Measurements from ENCODE around the gene PDE4C.

The PDE4C gene

GRCh38 chr19:18254546-18255503 is 28.6 kb upstream of the PDE4C start:
- DNase-seq (ENCODE audit: low read depth), result no peak

GRCh38 chr19:18253716-18254115 is 27.5 kb upstream of the PDE4C start:
- no peak for DNase-seq (ENCODE audit: low read depth)

DNA sequence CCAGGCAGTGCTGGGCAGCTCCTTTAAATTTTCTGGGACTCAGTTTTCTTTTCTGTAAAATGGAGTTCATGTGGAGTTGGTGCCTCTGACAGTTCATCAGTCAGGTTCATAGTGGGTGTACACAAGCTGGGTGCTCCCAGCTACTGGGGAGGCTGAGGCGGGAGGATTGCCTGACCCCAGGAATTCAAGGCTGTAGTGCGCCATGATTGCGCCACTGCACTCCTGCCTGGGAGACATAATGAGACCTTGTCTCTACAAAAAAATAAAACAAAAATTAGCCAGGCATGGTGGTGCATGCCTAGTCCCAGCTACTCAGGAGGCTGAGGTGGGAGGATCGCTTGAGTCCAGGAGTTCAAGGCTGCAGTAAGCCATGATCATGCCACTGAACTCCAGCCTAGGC is 26.9 kb upstream of the PDE4C start:
- no peak for DNase-seq (ENCODE audit: low read depth)

GRCh38 chr19:18252370-18252717 is 26.1 kb upstream of the PDE4C start:
- DNase-seq (ENCODE audit: low read depth), result no peak

GRCh38 chr19:18251587-18252369 is 25.5 kb upstream of the PDE4C start:
- peak; percentile 76 for DNase-seq (ENCODE audit: low read depth)

DNA sequence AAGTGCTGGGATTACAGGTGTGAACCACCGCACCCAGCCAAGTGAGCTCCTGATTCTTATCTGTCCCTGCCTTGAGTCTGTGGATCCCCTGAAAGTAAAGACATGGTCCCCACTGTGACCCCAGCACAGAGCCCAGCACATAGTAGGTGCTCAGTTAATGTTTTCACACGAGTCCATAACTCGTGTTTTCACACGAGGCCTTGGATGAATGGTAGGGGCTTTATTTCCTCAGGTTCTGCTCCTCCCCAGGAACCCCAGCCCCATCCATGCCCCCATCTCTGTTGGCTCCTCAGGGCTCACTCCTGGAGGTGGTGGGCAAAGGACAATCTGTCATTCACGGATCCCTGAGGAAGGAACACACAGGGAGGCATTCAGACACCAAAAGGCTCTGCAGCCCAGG is 23.6 kb upstream of the PDE4C start:
- no peak for DNase-seq (ENCODE audit: low read depth)

GRCh38 chr19:18245297-18245696 is 19.1 kb upstream of the PDE4C start:
- no peak for DNase-seq (ENCODE audit: low read depth)

DNA sequence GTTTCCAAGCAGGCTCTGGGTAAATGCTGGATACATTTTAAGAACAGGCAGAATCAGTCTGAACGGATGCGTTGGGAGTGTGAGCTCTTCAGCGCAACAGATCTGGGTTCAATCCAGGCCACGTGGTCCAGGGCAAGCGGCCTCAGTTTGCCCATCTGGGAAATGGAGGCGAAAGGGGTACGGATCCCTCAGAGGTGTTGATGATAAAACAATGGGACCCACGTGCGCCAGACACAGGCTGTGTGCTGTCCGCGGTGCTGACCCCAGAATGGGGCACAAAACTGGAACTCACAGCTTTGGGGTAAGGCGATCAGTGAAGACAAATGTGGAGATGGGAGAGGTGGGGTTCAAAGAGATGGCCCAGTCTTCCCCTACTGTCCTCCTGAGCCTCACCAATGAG is 13.1 kb upstream of the PDE4C start:
- DNase-seq (ENCODE audit: low read depth), result no peak

GRCh38 chr19:18234194-18234593 is 8.0 kb upstream of the PDE4C start:
- DNase-seq (ENCODE audit: low read depth), result no peak

DNA sequence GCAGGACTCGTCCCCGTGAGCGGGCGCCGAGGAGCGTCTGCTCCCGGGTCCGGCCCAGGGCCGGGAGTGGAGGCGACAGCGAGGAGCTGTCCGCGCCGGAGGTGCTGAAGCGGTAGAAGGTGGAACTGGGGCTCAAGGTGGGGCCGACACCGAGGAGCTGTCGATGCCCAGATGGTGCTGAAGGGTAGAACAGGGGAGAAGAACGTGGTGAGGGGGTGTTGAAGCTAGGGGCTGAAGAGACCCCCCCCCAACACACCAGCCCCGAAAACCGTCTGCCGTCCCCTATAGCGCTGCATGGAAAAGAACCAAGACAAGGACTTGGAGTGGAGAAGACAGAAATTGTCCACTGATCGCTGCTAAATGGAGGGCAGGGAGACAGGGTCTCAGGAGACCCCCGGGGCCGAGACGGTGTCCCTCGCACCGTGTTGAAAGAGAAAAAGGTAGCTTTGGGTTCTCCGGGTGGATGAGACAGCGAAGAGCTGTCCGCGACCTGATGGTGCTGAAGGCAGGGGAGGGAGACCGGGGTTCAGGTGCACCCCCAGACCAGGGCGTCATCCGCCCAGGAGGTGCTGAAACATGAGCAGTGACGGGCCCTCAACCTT is 7.1 kb upstream of the PDE4C start:
- no peak for DNase-seq (ENCODE audit: low read depth)

- no peak for DNase-seq (ENCODE audit: low read depth)
These were observed 6.4 kb upstream of the PDE4C start for GRCh38 chr19:18232540-18233223.

DNA sequence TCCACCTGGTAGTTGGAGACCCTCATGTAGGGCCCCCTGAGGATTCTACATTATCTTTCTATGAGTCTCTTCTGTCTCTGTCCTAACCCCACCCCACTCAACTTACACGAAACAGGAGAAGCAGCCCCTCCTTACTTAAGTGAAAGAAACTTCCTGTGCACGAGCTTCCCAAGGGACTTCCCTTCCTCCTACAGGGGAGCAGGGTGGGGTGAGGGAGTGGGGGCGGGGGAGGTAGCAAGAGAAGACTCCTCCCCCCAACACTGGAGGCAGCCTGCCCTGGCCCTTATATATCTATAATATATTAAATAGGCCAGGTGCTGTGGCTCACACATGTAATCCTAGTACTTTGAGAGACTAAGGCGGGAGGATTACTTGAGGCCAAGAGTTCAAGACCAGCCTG is 5.5 kb upstream of the PDE4C start:
- DNase-seq (ENCODE audit: low read depth), result no peak

DNA sequence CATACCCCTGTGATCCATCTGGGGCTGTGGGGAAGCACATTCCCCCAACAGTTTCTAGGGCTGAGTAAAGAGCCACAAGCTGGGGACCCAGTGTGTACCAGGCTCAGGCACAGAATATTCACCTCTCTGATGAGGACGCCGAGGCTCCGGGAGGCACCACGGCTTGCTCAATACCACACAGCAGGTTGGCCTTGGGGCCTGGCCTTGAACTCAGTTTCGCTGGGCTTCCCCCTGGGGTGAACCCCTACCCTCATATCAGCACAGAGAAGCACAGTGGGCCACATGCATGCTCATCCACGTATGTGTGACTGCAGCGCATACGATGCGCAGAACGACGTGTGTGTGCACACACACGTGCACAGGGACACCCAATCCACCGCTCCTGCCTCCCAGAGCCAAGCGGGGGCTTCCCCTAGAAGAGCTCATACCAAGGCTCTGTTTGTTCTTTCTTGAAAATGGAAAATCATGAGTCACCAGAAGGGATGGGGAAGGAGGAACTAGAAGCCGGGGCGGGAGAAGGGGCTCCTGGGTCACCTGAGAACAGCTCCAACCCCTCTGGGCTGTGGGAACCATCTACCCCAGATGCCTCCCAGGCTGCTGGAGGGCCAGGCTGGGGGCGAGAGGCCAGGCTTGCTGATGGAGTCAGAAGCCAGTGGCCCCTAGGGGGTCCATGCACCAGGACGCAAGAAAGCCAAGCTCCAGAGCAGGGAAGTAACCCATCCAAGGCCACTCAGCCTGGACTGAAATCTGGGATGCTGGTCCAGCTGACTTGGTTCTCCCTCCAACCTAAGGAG is 4.9 kb upstream of the PDE4C start:
- DNase-seq (ENCODE audit: low read depth), result no peak

DNA sequence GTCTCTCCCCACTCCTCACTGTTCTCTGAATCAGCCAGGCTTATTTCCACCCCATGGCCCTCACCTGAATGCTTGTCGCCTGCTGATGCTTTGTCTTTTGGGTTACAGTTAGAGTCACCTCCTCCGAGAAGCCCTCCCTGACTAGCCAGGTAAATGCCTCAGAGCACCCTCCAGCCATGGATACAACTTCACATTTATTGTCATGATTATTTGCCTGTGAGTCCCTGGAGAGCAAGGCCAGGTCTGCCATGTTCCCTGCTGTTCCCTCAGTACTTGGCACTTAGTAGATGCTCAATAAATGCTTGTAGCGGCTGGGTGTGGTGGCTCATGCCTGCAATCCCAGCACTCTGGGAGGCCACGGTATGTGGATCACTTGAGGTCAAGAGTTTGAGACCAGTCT is 3.7 kb upstream of the PDE4C start:
- no peak for DNase-seq (ENCODE audit: low read depth)

- no peak for DNase-seq (ENCODE audit: low read depth)
These were observed 3.2 kb upstream of the PDE4C start for GRCh38 chr19:18229474-18229873.

- no peak for DNase-seq (ENCODE audit: low read depth)
These were observed 1.6 kb upstream of the PDE4C start for GRCh38 chr19:18227781-18228271.

DNA sequence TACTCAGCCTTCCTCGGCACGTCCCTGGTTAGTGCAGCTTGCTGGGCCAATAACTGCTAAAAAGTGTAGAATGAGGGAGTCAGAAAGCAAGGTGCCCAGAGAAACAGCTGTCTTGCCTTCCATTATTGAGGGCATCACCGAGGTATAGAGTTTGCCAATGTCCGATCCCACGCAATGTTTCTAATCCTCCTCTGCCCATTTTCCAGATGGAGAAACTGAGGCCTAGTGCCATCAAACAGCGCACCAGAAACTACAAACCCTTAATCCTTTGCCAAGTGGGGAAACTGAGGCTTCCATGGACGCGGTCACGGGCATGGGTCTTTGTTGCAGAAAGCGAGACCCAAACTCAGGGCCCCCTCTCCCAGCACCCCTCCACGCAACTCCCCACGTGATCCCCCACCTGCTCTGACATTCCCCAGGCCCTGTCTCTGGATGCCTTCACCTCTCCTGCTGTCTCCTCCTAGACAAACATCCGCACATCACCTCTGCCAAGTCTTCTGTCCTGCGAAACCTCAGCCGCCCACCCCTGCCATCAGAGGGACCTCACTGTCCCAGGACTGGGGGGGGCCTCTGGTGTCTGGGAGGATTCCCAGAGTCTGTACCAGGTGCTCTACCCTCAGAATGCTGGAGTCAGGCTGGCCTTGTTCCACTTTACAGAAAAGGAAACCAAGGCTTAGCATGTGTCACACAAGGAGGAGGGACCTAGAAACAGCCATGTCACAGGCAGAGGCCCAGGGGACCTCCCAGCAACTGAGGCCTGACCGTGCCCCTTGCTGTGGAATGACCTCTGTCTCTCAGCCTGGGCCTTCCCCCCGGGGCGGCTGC is 930 bp upstream of the PDE4C start:
- no peak for DNase-seq (ENCODE audit: low read depth)

DNA sequence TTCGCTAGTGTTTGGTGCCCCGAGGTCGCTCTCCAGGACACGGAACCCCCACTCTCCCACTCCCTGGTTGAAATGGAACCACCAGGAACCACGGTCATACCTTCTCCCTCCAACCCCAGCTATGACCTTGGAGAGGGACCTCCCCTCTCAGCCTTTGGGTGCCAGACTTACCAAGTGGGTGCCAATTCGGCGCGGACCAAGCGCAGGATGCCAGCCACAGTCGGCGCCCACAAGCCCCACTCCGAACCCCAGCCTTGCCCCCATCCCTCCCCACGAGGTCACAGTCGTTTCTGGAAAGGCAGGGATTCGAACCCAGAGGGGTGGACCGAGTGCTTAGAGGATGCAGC is 910 bp downstream of the PDE4C start:
- no peak for DNase-seq (ENCODE audit: low read depth)

GRCh38 chr19:18224525-18225354 is 1.5 kb downstream of the PDE4C start:
- peak; percentile 63 for DNase-seq (ENCODE audit: low read depth)
